Measurements from ENCODE around the gene TSPOAP1.

DNA sequence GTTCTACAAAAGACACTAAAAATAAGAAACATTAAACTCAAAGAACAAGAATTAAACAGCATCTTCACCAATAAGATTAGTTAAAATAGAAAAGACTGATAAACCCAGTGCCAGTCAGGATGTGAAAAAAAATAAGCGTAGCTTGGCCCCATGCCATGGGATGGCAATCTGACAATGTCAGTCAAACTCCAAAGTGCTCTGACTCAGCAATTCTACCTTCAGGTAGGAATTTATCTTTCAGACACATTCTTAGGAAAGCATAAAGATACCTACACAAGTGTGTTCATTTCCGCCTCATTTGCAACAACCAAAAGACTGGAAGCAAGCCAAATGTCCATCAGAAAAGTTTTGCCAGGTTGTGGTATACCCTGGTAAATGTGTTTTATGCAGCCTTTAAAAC lies 38.7 kb downstream of the TSPOAP1 start:
- TF ChIP-seq, protein P1, sequence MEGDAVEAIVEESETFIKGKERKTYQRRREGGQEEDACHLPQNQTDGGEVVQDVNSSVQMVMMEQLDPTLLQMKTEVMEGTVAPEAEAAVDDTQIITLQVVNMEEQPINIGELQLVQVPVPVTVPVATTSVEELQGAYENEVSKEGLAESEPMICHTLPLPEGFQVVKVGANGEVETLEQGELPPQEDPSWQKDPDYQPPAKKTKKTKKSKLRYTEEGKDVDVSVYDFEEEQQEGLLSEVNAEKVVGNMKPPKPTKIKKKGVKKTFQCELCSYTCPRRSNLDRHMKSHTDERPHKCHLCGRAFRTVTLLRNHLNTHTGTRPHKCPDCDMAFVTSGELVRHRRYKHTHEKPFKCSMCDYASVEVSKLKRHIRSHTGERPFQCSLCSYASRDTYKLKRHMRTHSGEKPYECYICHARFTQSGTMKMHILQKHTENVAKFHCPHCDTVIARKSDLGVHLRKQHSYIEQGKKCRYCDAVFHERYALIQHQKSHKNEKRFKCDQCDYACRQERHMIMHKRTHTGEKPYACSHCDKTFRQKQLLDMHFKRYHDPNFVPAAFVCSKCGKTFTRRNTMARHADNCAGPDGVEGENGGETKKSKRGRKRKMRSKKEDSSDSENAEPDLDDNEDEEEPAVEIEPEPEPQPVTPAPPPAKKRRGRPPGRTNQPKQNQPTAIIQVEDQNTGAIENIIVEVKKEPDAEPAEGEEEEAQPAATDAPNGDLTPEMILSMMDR (conservative IDR thresholded peaks at IDR 0.05; ENCODE audit: low read depth, low read length): no peak
- no peak for TF ChIP-seq EZH2 (IDR thresholded peaks at IDR 0.05; ENCODE audit: low read length, unreplicated experiment)
- TF ChIP-seq EZH2phosphoT487 (IDR thresholded peaks at IDR 0.05; ENCODE audit: borderline replicate concordance, low read length): no peak

Data from PC-3 (cell line).